Central memory CD8-positive, alpha-beta T cell (primary cell): ENCODE measurements around the gene SECISBP2L.

Source experiments
- ATAC-seq: fragments of 150-1000 bp; cut with Tn5 transposase; replicated peaks from 2 replicates; pipeline ENCODE4 v1.10.0; 2022; ENCODE audit warnings: mild to moderate bottlenecking, moderate FRiP score, moderate number of reproducible peaks; ENCODE audit not compliant: poor library complexity, severe bottlenecking; ENCODE audit errors: extremely low read depth
- DNase-seq, 2 donors: peaks; one replicate each; pipeline ENCODE4 v3.0.0; 2021; ENCODE audit warnings: low spot score in 2 of 2
- H3K27ac Mint-ChIP-seq: one replicate; pipeline ENCODE4 v1.8.0; 2022; ENCODE audit warnings: low read depth, mild to moderate bottlenecking, moderate library complexity, mixed read lengths
- H3K27me3 Mint-ChIP-seq: one replicate; pipeline ENCODE4 v1.8.0; 2022; ENCODE audit warnings: mixed read lengths
- H3K36me3 Mint-ChIP-seq: one replicate; pipeline ENCODE4 v1.8.0; 2022; ENCODE audit warnings: mild to moderate bottlenecking, moderate library complexity, mixed read lengths; ENCODE audit not compliant: insufficient read depth
- H3K4me1 Mint-ChIP-seq: one replicate; pipeline ENCODE4 v1.8.0; 2022; ENCODE audit warnings: mixed read lengths
- H3K4me3 Mint-ChIP-seq: one replicate; pipeline ENCODE4 v1.8.0; 2022; ENCODE audit warnings: mild to moderate bottlenecking, moderate library complexity, mixed read lengths
- H3K9me3 Mint-ChIP-seq: one replicate; pipeline ENCODE4 v1.8.0; 2022; ENCODE audit warnings: mixed read lengths

Gene SECISBP2L

DNA sequence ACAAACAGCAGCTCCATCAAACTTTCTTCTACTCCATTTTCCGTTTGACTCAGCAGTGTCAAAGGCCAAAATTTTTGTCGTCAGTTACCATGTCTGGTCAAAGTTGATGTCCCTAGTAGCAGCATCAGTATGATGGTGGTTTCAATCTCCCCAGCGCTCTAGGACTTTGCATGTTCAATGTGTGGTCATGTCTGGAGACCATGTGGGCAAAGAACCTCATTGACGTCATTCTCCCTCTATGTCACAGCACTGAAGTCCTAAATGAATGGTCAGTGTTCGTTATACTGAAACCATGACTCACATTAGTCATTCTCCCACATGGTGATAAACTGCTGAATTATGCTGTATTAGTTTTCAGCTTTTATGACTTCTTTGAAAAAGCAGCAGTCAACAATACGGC is 105.7 kb downstream of the SECISBP2L start:
- ATAC-seq (no peak), DNase-seq (no peak)
- Mint-ChIP-seq H3K27me3 (peaks cover 49% of the 10 kb centered on the region), H3K4me1 (no peaks in the 10 kb centered on the region), H3K9me3 (no peaks in the 10 kb centered on the region), H3K27ac (no peak overlapping the region), H3K36me3 (no peaks in the 10 kb centered on the region), H3K4me3 (no peak overlapping the region)

DNA sequence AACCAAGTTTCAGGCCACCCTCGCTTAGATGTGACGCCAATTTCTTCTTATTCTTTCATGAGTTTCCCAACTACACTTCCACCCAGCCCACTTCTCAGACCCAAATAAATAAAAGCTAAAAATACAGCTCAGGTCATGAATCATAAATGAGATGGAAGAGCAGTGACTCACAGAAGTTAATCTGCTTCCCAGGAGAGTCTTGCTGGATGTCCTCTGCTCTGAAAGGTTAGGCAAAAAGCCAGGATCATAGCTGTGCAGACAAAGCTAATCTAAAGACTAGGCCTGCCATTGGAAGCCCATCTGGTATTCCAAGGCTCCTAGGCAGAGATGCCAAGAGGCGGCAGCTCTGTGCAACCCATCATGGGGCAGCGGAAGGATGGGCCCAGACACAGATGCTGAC is 106.6 kb downstream of the SECISBP2L start:
- H3K27ac Mint-ChIP-seq, result no peak overlapping the region
- no peak overlapping the region for H3K4me3 Mint-ChIP-seq
- ATAC-seq, result no peak
- no peaks in the 10 kb centered on the region for H3K9me3 Mint-ChIP-seq
- H3K4me1 Mint-ChIP-seq, result no peaks in the 10 kb centered on the region
- peaks cover 49% of the 10 kb centered on the region for H3K27me3 Mint-ChIP-seq
- H3K36me3 Mint-ChIP-seq, result no peaks in the 10 kb centered on the region
- no peak for DNase-seq
